ENCODE measurements around the gene EVC2. TPM values are rescaled to one million over a fixed set of nuclear protein-coding genes. Genes with fewer than 3 reads are reported as not detected.

Gene EVC2
- total and polyA plus RNA-seq, 10 of the 15 experiments (the other 5 are each of a cell fraction or from before 2014, with no cell fraction given), result 0.34 to 10.4 (median 5.6) TPM

DNA sequence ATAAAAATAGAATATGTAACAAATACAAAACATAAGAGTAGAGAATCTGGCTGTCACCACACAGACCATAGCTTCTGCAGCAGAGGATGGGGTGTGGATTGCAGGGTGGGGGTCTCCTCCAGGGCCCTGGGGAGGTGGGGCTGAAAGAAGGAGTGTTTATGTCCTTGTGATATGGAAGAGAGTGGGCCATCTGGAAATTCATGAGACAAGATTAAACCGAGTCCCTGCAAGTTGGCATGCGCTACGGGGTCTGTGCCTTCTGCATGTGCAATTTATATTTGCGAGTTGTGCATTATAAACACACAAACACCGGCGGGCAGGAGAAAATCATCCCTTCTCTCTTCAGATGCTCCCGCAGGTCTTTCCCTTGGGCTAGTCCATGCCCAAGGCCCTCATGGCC, 145.9 kb downstream of the EVC2 start:
- no peaks in the 10 kb centered on the region for H3K9me3 ChIP-seq (replicated peaks; ENCODE audit: control insufficient read depth, insufficient read depth, low read length)
- DNase-seq (ENCODE audit: low read depth, low spot score) (no peak), FAIRE-seq (no peak), ATAC-seq (no peak)
- no peak overlapping the region for H3K4me3 ChIP-seq
- H4K20me1 ChIP-seq (ENCODE audit: control insufficient read depth, insufficient read depth), result no peaks in the 10 kb centered on the region
- H3K79me2 ChIP-seq (ENCODE audit: control insufficient read depth, insufficient read depth, low read length), result no peaks in the 10 kb centered on the region
- no TSS peak for BruUV-seq (replicated peaks)
- in situ Hi-C loops (cut with MboI), result no loop called here
- H3K4me2 ChIP-seq (ENCODE audit: control insufficient read depth, insufficient read depth), result no peak overlapping the region
- ChIA-PET CTCF (no interaction called here), RAD21 (ENCODE audit: unreplicated experiment) (no interaction called here), POLR2A (no interaction called here), SMC1A (ENCODE audit: uncharacterized antibody, unreplicated experiment) (no interaction called here)
- no peaks in the 10 kb centered on the region for H3K4me1 ChIP-seq (ENCODE audit: control insufficient read depth, insufficient read depth, low read length)
- 79% methylated on average over 7 of the region's 7 CpGs for WGBS (ENCODE audit: insufficient coverage, insufficient replicate concordance, low lambda C conversion rate, missing lambda C conversion rate)
- H3K27me3 ChIP-seq (replicated peaks in 1 of 2; ENCODE audit: control insufficient read depth in 2 of 2, insufficient read depth in 2 of 2, low read length in 1 of 2), result no peaks in the 10 kb centered on the region
- intact Hi-C loops (cut with micrococcal nuclease; ENCODE audit: unreplicated experiment), result no loop called here
- no peak overlapping the region for H3K9ac ChIP-seq (ENCODE audit: control insufficient read depth, insufficient read depth, low read length)
- H3K36me3 ChIP-seq (ENCODE audit: control insufficient read depth in 2 of 2, insufficient read depth in 2 of 2, low read length in 1 of 2), result no peaks in the 10 kb centered on the region
- H2AFZ ChIP-seq (ENCODE audit: control insufficient read depth, low read depth, low read length), result no peak overlapping the region
- TF ChIP-seq, protein P1, sequence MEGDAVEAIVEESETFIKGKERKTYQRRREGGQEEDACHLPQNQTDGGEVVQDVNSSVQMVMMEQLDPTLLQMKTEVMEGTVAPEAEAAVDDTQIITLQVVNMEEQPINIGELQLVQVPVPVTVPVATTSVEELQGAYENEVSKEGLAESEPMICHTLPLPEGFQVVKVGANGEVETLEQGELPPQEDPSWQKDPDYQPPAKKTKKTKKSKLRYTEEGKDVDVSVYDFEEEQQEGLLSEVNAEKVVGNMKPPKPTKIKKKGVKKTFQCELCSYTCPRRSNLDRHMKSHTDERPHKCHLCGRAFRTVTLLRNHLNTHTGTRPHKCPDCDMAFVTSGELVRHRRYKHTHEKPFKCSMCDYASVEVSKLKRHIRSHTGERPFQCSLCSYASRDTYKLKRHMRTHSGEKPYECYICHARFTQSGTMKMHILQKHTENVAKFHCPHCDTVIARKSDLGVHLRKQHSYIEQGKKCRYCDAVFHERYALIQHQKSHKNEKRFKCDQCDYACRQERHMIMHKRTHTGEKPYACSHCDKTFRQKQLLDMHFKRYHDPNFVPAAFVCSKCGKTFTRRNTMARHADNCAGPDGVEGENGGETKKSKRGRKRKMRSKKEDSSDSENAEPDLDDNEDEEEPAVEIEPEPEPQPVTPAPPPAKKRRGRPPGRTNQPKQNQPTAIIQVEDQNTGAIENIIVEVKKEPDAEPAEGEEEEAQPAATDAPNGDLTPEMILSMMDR (IDR thresholded peaks at IDR 0.05 in 2 of 3, conservative IDR thresholded peaks at IDR 0.05 in 1 of 3; ENCODE audit: control insufficient read depth in 2 of 3, extremely low read depth in 1 of 3, insufficient read depth in 1 of 3, low read depth in 3 of 3, low read length in 3 of 3), result no peak
- TF ChIP-seq SMAD1 (IDR thresholded peaks at IDR 0.05; ENCODE audit: low read depth, partially characterized antibody), result no peak
- TF ChIP-seq GATAD2B (conservative IDR thresholded peaks at IDR 0.05; ENCODE audit: low read depth), result no peak
- H3K27ac ChIP-seq (ENCODE audit: control insufficient read depth, insufficient read depth), result no peak overlapping the region

DNA sequence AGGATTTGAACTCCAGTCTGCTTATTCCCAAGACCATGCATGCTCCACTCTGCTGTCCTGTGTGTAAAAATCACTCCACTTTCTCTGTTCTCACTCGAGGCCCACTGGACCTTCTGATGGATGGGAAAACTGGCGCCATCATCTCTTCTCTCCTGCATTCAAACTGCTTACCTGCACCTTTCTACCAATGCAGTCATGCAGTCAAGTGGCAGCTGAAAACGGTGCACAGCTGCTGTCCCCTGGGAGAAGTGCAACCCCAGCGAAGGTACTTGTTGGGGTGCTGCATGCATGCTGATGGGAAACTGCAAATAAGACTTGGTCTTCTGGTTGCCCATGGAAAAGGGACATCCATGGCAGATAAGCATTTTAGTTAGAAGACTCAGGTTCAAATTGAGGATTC, 147.1 kb downstream of the EVC2 start:
- no peaks in the 10 kb centered on the region for H3K27me3 ChIP-seq (replicated peaks in 1 of 2; ENCODE audit: control insufficient read depth in 2 of 2, insufficient read depth in 2 of 2, low read length in 1 of 2)
- intact Hi-C loops (cut with micrococcal nuclease; ENCODE audit: unreplicated experiment) (no loop called here), in situ Hi-C loops (cut with MboI) (no loop called here)
- RAD21 ChIA-PET (ENCODE audit: unreplicated experiment), result no interaction called here
- 11% methylated on average over 4 of the region's 4 CpGs for WGBS (ENCODE audit: insufficient coverage, insufficient replicate concordance, low lambda C conversion rate, missing lambda C conversion rate)
- H3K9ac ChIP-seq (ENCODE audit: control insufficient read depth, insufficient read depth, low read length), result no peak overlapping the region
- SMC1A ChIA-PET (ENCODE audit: uncharacterized antibody, unreplicated experiment), result no interaction called here
- H3K9me3 ChIP-seq (replicated peaks; ENCODE audit: control insufficient read depth, insufficient read depth, low read length), result no peaks in the 10 kb centered on the region
- H2AFZ ChIP-seq (ENCODE audit: control insufficient read depth, low read depth, low read length), result no peak overlapping the region
- no peaks in the 10 kb centered on the region for H3K79me2 ChIP-seq (ENCODE audit: control insufficient read depth, insufficient read depth, low read length)
- FAIRE-seq (no peak), ATAC-seq (no peak), DNase-seq (ENCODE audit: low read depth, low spot score) (no peak)
- CTCF ChIA-PET, result no interaction called here
- no peak overlapping the region for H3K27ac ChIP-seq (ENCODE audit: control insufficient read depth, insufficient read depth)
- H3K4me3 ChIP-seq, result no peak overlapping the region
- no TSS peak for BruUV-seq (replicated peaks)
- H4K20me1 ChIP-seq (ENCODE audit: control insufficient read depth, insufficient read depth), result no peaks in the 10 kb centered on the region
- no peaks in the 10 kb centered on the region for H3K4me1 ChIP-seq (ENCODE audit: control insufficient read depth, insufficient read depth, low read length)
- no peak overlapping the region for H3K4me2 ChIP-seq (ENCODE audit: control insufficient read depth, insufficient read depth)
- POLR2A ChIA-PET, result no interaction called here
- no peaks in the 10 kb centered on the region for H3K36me3 ChIP-seq (ENCODE audit: control insufficient read depth in 2 of 2, insufficient read depth in 2 of 2, low read length in 1 of 2)
- no peak for TF ChIP-seq MYB (IDR thresholded peaks at IDR 0.05; ENCODE audit: borderline replicate concordance, low read depth, low read length)
- TF ChIP-seq NR2F1 (conservative IDR thresholded peaks at IDR 0.05), result no peak
- TF ChIP-seq, protein P2, sequence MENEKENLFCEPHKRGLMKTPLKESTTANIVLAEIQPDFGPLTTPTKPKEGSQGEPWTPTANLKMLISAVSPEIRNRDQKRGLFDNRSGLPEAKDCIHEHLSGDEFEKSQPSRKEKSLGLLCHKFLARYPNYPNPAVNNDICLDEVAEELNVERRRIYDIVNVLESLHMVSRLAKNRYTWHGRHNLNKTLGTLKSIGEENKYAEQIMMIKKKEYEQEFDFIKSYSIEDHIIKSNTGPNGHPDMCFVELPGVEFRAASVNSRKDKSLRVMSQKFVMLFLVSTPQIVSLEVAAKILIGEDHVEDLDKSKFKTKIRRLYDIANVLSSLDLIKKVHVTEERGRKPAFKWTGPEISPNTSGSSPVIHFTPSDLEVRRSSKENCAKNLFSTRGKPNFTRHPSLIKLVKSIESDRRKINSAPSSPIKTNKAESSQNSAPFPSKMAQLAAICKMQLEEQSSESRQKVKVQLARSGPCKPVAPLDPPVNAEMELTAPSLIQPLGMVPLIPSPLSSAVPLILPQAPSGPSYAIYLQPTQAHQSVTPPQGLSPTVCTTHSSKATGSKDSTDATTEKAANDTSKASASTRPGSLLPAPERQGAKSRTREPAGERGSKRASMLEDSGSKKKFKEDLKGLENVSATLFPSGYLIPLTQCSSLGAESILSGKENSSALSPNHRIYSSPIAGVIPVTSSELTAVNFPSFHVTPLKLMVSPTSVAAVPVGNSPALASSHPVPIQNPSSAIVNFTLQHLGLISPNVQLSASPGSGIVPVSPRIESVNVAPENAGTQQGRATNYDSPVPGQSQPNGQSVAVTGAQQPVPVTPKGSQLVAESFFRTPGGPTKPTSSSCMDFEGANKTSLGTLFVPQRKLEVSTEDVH (IDR thresholded peaks at IDR 0.05; ENCODE audit: low read depth, partially characterized antibody), result no peak
- no peak for TF ChIP-seq CBFB (IDR thresholded peaks at IDR 0.05; ENCODE audit: low read depth)
- no peak for TF ChIP-seq ZNF207 (IDR thresholded peaks at IDR 0.05; ENCODE audit: borderline replicate concordance)
- no peak for TF ChIP-seq RB1 (IDR thresholded peaks at IDR 0.05; ENCODE audit: borderline replicate concordance)
- no peak for TF ChIP-seq KLF5 (IDR thresholded peaks at IDR 0.05; ENCODE audit: partially characterized antibody)

Measured in GM12878 (cell line).